Measurements from ENCODE around the gene SAMD4B.
"Not testable (repeated sequence)": the region's sequence is repeated elsewhere in the genome, so short reads cannot be mapped to it uniquely, and the experiment has no call there.

The SAMD4B gene

DNA sequence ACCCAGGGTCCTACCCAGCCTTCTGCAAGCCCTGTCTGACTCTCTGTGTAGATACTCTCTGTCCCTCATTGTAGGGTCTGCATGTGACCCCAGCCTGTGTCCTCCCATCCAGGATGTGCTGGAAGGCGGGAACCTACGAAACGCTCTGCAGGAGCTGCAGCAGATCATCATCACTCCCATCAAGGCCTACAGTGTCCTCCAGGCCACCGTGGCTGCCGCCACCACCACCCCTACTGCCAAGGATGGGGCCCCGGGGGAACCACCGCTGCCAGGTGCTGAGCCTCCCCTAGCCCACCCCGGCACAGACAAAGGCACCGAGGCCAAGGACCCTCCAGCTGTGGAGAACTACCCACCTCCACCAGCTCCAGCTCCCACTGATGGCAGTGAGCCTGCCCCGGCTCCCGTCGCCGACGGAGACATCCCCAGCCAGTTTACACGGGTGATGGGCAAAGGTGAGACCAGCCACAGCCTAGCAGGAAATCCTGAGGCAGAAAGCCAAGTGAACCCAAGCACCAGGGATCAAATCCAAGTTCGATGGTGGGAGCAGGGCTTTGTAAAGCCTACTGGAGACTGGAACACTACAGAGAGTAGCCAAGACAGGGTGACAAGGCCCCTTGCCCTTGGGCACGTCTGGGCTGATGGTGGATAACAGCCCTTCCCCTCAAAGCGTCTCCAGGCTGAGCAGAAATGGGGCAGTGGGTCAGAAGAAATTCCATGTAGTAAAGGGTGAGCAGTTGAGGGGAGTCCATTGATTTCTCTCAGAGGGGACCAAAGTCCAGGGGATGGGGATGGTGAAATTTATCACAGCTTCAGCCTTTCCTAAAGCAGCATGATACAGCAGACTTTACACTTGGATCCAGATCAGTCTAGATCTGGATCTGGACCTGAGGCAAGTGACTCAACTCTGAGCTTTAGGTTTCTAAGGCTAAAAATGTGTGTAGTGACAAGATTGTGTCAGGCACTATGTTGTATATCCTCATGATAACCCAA, 35.4 kb downstream of the SAMD4B start:
- TF ChIP-seq, protein P1, sequence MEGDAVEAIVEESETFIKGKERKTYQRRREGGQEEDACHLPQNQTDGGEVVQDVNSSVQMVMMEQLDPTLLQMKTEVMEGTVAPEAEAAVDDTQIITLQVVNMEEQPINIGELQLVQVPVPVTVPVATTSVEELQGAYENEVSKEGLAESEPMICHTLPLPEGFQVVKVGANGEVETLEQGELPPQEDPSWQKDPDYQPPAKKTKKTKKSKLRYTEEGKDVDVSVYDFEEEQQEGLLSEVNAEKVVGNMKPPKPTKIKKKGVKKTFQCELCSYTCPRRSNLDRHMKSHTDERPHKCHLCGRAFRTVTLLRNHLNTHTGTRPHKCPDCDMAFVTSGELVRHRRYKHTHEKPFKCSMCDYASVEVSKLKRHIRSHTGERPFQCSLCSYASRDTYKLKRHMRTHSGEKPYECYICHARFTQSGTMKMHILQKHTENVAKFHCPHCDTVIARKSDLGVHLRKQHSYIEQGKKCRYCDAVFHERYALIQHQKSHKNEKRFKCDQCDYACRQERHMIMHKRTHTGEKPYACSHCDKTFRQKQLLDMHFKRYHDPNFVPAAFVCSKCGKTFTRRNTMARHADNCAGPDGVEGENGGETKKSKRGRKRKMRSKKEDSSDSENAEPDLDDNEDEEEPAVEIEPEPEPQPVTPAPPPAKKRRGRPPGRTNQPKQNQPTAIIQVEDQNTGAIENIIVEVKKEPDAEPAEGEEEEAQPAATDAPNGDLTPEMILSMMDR (IDR thresholded peaks at IDR 0.05; ENCODE audit: insufficient read depth, low read depth, low read length, missing control alignments) = no peak
- H3K4me3 ChIP-seq (ENCODE audit: low read length) = no peak overlapping the region
- no peak for DNase-seq (ENCODE audit: low read depth)

DNA sequence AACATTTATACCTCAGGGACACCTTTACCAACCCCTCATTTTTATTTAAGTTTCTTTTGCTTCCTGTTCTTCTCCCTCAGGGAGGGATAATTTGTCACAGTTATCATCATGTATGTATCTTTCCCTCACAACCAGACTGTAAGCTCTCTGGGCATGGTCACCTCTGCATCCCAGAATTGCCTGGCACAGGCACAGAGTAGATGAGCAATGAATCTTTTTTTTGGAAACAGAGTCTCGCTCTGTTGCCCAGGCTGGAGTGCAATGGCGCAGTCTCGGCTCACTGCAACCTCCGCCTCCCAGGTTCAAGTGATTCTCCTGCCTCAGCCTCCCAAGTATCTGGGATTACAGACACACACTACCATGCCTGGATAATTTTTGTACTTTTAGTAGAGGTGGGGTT, 37.1 kb downstream of the SAMD4B start:
- not testable (repeated sequence) for H3K4me3 ChIP-seq (ENCODE audit: low read length); DNase-seq (ENCODE audit: low read depth)

DNA sequence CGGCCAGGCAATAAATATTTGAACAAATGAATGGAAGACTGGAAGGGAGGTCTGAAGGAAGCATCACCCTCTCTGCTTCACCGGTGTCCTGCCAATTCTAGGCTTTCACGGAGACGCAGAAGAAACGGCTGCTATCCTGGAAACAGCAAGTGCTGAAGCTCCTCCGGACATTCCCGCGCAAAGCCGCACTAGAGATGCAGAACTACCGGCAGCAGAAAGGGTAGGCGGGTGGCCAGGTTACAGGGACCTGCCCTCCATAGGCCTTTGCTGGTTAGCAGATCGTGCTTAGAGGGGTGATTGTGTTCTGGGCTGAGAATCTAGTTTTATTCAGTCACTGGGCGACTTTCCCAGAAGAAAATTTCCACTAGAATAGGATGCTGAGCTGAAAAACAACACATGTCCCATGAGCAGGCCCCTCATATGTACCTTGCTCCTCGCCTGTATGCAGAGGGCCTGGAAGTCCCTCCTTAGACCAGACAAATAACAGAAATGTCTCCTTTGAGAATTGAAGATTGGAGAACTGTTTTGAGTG, 37.7 kb downstream of the SAMD4B start:
- no peak for DNase-seq (ENCODE audit: low read depth)
- TF ChIP-seq, protein P1 (IDR thresholded peaks at IDR 0.05; ENCODE audit: insufficient read depth, low read depth, low read length, missing control alignments) = no peak
- H3K4me3 ChIP-seq (ENCODE audit: low read length) = no peak overlapping the region

DNA sequence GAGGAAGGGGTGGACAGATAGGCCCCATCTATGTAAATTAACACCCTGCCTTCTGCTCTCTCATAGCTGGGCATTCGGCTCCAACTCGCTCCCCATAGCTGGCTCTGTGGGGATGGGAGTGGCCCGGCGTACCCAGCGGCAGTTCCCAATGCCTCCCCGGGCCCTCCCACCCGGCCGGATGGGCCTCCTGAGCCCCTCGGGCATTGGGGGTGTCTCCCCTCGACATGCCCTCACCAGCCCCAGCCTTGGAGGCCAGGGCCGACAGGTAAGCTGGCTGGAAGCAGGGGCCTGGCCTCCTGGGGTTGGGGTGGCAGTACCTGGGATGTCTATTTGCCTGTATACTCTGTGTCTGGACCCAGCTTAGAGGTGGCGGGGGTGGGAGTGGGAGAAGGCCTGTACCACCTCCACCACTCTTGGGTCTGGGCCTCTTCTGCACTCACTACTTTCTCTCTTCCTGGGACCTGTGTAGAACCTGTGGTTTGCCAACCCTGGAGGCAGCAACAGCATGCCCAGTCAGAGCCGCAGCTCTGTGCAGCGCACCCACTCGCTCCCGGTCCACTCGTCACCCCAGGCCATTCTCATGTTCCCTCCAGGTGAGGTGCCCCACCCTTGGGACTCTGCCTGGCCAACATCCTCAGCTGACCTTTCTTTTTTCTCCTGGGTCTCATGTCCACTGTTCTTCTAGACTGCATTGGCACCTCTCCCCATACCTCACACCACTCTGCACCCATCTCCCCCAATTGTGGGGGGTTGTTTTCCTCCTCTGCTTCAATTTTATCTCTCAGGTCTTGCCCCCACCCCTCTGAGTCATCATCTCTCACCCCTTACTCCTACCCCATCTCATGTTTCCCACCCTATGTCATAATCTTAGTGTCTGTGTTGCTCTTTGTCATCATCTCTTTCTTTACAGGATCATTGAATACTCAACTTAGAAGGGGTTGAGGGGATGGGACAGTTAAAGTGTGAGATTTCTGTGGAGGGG, 38.6 kb downstream of the SAMD4B start:
- TF ChIP-seq, protein P1 (IDR thresholded peaks at IDR 0.05; ENCODE audit: insufficient read depth, low read depth, low read length, missing control alignments) = no peak

DNA sequence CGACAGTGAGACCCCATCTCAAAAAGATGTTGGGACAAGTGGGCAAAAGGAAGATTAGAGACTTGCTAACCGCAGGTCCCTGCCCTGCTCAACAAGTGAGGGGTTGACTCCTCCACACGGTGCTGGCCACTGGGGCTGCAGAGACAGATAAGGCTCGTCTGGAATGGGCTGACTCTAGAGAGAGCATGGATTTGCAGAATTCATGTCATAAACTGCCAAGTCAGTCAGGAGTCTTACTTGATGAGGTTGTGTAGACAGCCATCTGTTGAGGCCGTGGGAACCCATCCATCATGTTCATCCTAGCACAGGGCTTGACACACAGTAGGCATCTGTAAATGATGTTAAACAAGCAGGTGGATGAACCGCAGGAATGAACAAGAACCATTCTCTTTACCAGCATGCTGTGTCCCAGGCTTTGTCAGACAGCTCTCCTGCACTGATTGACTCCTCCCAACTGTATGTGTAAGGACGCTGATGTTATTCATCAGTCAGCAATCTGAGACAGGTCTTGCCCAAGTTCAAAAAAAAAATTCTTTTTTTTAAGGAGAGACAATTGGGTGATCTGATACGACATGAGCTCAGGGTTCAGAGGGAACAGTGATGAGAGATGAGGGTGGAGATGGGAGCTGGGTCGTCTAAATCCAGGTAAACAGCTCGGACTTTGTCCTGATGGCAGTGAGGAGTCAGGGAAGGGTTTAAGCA, 39.8 kb downstream of the SAMD4B start:
- DNase-seq (ENCODE audit: low read depth) = peak; percentile 81
- no peak overlapping the region for H3K4me3 ChIP-seq (ENCODE audit: low read length)
- TF ChIP-seq, protein P1 (IDR thresholded peaks at IDR 0.05; ENCODE audit: insufficient read depth, low read depth, low read length, missing control alignments) = no peak

More for the DNA sequence above, 38.6 kb downstream of the SAMD4B start:
- H3K4me3 ChIP-seq (ENCODE audit: low read length) = no peak overlapping the region
- DNase-seq (ENCODE audit: low read depth) = no peak

DNA sequence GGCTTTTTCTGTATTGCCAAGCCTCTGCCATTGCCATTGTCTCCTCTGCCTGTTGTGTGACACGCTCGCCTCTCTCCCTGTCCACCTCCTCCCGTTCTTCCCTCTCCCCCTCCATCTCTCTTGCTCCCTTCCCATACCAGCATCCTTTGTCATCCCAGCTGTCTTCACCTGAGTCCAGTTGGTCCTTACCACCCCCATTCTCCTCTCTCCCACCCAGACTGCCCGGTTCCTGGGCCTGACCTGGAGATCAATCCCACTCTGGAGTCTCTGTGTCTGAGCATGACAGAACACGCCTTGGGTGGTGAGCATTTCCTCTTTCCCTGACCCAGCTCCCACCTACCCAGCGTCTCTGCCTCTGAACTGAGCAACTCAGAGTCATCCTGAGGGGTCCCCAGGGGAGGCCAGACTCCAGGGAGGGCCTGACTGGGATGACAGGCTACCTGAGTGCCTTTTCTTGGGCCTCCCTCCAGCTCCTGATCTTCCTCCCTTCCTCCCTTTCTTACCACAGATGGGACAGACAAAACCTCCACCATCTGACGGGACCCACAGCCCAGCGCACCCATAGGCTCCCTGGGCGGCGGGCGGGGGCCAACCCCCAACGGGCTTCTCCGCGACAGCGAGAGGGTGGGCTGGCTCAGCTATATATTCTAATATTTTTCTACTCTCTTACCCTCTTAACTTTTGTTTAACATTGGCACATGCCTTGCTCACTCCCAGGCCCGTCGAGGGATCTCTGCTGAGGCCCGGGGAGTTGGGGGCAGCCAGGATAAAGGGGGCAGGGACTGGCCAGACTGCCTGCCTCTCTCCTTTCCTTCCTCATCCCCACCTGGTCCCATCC, 41.0 kb downstream of the SAMD4B start:
- TF ChIP-seq, protein P1 (IDR thresholded peaks at IDR 0.05; ENCODE audit: insufficient read depth, low read depth, low read length, missing control alignments) = no peak
- no peak overlapping the region for H3K4me3 ChIP-seq (ENCODE audit: low read length)
- DNase-seq (ENCODE audit: low read depth) = no peak

Data from epithelial cell of esophagus (primary cell).